ENCODE data around the gene SEC22A.

DNA sequence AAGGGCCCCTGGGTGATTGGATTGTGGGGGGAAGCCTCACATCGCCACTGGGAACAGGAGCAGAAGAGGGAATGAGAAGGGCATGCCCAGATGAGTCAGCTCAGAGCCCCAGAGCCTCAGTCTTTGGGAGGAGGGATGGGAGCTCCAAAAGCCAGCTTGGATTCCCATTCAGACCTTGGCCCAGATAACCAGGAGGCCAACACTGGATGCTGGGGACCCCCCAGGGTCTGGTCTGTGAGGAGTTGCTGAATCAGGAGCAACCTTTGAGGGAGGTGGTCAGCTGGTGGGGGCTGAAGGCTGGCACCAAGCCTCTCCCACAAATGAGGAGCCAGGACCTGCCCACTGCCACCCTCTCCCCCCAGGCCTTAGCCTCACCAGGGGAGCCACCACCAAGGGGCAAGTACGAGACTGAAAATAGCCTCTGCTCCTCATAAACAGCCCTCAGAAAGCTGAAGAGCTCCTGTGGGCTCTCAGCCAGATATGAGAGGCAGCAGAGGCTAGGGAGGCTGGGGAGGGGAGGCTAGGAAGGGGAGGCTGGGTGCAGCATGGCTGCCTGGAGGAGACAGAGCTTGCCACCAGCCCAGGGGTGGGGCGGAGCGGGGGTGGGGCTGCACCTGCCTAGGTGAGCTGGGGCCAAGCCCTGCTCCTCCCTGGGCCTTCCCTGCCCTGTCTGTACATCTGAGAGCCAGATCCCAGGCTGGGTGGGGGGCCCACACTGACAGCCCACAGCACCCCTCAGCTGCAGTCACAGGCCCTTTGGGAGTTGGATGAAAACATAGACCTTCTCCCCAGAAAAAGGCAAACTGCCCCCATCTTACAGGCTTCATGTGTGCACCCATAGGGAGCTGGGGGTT, 99.8 kb downstream of the SEC22A start:
- TF ChIP-seq CTCF (IDR thresholded peaks at IDR 0.05) (no peak), POLR2A (IDR thresholded peaks at IDR 0.05) (no peak)
